HG03175 (cell line): ENCODE results near the gene EPS8L1.
"Not testable (repeated sequence)": the region's sequence is repeated elsewhere in the genome, so short reads cannot be mapped to it uniquely, and the experiment has no call there.

Experiments
- ATAC-seq: cut with Tn5 transposase; IDR thresholded peaks from one replicate; pipeline ENCODE4 v1.9.1; 2021; ENCODE audit warnings: mild to moderate bottlenecking, moderate library complexity; ENCODE audit not compliant: unreplicated experiment

EPS8L1 gene

GRCh38 chr19:55092423-55093318, 17.0 kb downstream of the EPS8L1 start:
- ATAC-seq, result no peak

DNA sequence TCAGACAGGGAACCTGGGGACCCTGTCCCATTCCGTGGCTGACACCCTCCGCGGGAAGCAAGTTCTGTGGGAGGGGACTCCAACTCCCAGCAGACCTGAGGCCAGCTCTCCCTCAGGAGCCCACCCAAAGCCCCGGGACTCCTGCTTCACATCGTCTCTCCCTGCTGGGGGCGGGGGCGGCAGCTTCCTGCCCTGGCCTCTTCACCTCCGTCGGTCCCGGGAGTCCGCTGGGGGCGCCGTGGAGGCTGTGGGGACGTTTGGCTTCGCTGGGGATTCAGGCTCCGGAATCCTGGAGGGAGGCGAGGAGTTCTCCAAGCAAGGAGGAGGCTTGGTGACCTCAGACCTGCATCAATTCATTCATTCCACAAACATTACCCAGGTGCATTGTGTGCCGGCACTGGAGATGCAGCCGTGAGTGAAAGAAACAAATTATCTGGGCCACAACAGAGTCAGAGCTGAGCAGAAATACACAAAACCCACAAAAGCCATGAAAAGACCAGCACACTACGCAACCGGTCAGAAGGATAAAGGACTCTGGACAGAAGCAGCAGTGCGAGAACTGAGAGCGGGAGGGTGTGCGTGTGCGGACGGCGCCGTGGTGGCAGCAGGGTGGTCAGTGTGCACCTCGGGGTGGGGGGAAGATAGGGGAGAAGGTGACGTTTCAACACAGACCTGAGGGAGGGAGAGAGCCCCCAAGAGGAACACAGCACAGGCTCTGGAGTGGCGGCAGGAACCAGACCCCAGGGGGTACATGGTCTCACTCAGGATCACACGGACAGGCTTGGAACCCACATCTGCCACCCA, 19.0 kb downstream of the EPS8L1 start:
- no peak for ATAC-seq

- ATAC-seq, result no peak
Observed at GRCh38 chr19:55095260-55096060, 19.8 kb downstream of the EPS8L1 start.

DNA sequence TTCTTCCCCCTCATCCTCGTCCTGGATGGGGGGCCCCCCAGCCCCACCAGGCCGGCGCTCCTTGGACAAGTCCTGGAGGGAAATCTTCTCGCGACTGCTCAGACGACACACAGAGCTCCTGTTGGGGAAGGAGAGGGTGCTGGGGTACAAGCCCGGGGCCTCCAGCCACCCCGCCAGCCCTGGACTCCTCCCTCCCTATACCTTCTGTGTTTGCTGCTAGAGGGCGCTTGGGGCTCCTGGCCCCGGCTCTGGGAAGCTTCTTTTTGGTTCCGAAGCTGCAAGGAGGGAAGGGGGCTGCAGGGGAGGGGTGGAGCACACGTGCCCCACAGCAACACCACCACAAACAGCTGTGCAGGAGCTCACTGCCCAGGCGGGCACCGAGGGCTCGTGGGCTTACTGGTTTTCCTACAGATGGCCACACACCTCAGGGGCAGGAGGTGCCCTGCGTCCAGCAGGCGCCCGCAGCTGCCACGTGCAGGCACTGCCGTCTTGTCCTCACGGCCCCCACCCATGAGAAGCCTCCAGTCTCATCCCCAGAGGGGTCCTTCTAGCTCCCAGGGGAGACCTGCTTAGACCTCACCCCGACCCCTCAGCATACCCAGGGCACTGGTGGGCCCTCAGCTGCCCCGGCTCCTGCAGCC, 20.5 kb downstream of the EPS8L1 start:
- ATAC-seq, result no peak

- no peak for ATAC-seq
Observed at GRCh38 chr19:55097864-55098715, 22.4 kb downstream of the EPS8L1 start.

- no peak for ATAC-seq
Observed at GRCh38 chr19:55098716-55099556, 23.3 kb downstream of the EPS8L1 start.

- no peak for ATAC-seq
Observed at GRCh38 chr19:55099557-55100506, 24.2 kb downstream of the EPS8L1 start.

DNA sequence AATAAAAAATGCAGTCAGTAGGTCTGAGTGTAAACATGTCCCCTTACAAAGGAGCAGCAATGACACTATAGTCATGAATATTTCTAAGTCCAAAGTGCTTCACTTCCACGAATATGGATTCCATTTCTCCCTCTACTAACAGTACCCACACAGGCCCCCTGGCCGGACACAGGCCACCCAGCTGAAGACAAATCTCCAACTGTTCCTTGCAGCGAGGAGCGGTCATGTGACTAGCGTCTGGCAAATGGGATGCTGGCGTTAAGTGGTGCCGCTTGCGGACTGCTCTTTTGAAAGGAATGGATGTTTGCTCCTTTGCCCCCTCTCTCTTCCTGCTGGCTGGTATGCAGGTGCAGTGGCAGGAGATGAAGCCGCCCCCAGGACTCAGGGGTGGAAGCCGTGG, 25.6 kb downstream of the EPS8L1 start:
- ATAC-seq, result no peak

GRCh38 chr19:55103190-55103589, 27.5 kb downstream of the EPS8L1 start:
- ATAC-seq, result no peak

DNA sequence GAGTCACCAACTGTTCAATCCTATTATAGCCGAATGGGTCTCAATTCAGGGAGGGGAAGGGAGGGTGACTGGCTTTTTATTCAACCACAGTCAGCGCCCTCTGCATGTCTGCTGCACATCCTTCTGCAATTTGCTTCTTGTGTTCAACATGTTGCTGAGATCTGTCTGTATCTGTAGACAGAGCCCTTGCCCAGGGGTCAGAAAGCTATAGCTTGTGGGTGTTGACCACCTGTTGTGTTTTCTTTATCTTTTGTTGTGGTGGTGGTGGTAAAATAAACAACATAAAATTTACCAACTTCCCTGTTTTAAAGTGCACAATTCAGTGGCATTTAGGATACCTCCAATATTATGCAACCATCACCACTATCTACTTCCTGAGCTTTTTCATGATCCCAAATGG, 29.6 kb downstream of the EPS8L1 start:
- ATAC-seq, result no peak

DNA sequence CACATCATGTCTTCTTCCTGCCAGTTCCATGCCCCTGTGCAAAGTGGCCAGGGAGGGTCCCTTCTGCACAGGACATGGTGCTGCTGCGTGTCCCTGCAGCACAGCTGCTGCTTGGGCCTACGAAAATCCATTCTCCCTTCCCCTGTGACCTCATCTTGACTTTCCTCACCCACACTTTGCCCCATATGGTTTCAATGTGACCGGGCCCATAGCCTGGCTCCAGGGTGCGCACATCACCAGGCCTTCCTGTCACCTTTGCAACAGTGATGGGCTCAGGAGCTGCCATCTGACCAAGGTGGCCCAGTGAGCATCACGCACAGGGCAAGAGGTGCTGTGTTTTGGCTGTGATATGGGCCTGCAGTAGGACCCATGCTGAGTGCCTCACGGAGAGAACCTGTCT, 30.9 kb downstream of the EPS8L1 start:
- ATAC-seq, result no peak

DNA sequence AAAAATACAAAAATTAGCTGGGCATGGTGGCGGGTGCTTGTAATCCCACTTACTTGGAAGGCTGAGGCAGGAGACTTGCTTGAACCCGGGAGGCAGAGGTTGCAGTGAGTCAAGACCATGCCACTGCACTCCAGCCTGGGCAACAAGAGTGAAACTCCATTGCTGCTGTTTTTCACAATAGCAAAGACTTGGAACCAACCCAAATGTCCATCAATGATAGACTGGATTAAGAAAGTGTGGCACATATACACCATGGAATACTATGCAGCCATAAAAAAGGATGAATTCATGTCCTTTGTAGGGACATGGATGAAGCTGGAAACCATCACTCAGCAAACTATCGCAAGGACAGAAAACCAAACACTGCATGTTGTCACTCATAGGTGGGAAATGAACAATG, 31.6 kb downstream of the EPS8L1 start:
- not testable (repeated sequence) for ATAC-seq

GRCh38 chr19:55109527-55110291, 34.0 kb downstream of the EPS8L1 start:
- ATAC-seq, result no peak

DNA sequence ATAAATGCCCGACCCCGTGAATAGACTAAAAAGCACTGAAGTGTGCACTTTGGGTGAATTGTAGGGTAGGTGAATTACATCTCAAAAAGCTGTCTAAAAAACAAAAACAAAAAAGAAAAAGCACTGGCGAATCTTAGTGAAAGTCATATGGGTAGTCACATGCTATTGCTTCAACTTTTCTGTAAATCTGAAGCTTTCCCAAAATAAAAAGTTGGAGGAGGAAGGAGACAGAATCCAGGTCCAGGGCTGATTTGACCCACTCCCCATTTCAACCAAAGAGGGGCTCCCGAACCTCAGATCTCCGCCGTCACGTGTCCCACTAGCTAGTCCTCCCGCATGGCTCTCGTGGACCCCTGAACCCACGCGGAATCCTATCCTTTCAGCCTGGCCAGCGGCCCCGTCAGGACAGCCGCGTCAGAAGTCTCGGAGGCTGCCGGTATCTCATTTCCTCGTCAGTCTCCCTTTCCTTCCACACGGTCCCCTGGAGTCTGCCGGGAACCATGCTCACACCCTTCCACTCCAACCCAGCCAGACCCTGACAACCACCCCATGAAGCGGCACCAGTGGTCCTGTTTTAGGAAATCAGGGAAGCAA, 35.7 kb downstream of the EPS8L1 start:
- ATAC-seq, result no peak

DNA sequence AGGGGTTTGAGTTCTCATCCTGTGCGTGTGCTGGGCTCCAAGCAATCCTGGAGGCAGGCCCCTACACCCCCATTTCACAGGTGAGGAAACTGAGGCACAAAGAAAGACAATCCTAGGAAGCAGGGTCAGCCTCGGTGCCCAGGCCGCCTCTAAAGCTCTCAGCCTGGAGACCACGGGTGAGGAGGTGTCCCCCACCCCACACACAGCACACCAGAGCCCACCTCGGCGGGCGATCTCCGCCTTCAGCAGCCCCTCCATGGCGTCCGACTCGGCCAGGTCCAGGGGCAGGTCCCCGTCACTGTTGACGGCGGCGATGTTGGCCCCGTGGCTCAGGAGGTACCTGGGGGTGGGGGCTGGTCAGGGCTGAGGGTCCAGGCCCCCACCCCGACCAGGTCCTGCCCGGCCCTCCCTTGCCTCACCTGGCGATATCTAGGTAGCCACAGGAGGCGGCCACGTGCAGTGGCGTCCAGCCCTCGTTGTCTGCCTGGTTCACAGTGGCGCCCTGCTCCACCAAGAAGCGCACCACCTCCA, 36.6 kb downstream of the EPS8L1 start:
- ATAC-seq, result no peak

- no peak for ATAC-seq
Observed at GRCh38 chr19:55112777-55113569, 37.3 kb downstream of the EPS8L1 start.
